GM18951 (cell line): ENCODE results near the gene RUNX3.

Experiments
- POLR2A ChIP-seq: IDR thresholded peaks from 4 replicates; pipeline ENCODE4 v1.6.1; 2011; ENCODE audit warnings: mild to moderate bottlenecking; ENCODE audit not compliant: insufficient read length, insufficient read depth; ENCODE audit errors: extremely low read depth
- in situ Hi-C: fragments of 300-500 bp; cut with MboI; formaldehyde crosslinking; loops from one replicate; pipeline ENCODE4 v1.12.0; 2022; ENCODE audit warnings: low sequenced_read_pairs, mixed read lengths, inconsistent platforms; ENCODE audit not compliant: unreplicated experiment

RUNX3 gene

GRCh38 chr1:24927473-24927872 is 2.6 kb downstream of the RUNX3 start:
- in situ Hi-C loops = no loop called here

DNA sequence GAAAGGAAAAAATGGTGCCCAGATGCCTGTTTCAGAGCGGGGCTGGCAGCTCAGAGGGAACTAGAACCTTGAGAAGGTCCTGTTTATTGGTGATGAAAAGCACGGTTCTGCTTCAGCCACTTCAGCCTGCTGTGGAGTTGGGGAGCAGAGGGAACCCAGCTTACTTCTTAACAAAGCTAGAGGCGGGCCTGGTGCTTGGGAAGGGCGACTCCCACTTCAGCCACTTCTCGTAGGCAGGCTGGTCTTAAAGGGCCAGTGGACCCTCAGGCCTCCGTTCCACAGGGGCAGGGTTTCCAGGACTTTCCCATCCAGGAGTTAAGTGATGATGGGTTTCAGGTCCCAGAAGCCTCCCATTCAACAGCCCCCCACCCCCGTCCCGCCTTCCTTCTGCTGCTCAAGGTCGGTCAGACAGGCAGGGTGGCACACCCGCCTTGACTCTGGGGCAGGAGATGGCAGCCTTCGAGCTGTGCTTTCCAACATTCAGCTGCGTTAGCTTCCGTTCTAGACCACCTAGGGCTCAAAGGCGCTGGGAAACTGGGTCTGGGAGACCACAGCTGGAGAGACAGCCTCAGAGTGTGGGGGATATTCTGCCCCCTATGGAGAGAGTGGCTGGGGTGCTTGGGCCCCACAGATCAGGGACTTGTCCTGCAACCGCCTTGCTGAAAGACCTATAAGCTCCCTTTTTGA is 3.4 kb downstream of the RUNX3 start:
- in situ Hi-C loops = no loop called here
- peak; percentile 46 for TF ChIP-seq POLR2A

More at GRCh38 chr1:24927473-24927872, 2.6 kb downstream of the RUNX3 start:
- TF ChIP-seq POLR2A = no peak

GRCh38 chr1:24925963-24926362 is 4.1 kb downstream of the RUNX3 start:
- TF ChIP-seq POLR2A = no peak
- in situ Hi-C loops = no loop called here

DNA sequence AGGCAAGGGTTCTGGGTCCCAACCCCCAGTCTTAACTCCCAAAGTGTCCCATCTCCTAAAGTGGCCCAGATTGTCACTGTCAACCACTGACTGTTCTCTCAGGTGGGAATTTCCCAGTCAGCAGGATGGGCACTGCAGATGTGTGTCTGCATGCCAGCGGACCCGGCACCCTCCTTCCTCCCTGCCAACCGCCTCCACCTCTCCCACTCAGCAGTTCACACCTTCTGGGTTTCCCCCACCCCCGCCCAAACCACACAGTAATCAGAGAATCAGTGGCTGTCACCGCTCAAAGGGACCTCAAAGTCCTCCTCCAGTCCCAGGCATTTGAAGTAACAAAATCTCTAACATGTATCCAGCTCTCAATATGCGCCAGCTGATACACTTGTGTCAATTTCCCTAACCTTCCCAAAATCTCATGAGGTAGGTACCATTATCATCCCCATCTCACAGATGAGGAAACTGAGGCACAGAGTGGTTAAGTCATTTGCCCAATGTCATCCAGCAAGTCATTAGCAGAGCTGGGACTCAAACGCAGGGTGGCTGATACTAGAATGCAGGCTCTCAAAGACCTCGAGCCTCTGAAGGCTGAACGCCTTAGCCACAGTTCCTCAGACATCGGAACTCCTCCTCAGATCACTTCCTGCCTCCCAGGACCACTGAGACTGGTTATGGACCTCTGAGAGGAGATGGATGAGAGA is 4.8 kb downstream of the RUNX3 start:
- no peak for TF ChIP-seq POLR2A
- in situ Hi-C loops = no loop called here

DNA sequence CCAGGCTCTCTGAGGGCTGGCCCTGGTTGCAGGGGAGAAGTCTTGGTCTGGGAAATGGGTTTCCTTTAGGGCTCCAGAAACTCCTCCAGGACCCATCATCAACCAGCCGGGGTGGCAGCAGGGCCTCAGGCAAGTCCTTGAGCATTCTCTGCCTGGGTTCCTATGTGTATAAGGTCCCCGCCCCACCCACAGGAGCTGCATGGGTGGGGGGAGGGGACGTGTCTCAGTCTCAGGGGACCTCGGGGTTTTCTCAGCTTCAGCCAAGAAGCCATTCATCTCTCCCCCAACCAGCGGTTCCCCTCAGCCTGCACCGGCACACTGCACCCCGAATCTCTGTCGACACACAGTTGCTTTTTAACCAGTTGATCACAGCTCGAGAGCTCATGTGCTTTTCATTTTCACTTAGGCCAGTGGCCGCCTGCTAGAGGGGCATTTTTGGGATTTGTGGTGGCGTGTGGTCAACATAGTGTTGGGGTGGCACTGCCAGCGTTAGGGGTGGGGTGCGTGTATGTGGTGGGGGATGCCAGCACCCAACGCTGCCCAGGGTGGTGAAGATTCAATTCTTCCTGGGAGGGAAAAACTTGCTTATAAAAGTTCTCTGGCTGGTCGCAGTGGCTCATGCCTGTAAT is 6.5 kb downstream of the RUNX3 start:
- in situ Hi-C loops = no loop called here
- TF ChIP-seq POLR2A = peak; percentile 28

- in situ Hi-C loops = no loop called here
Measured at GRCh38 chr1:24921938-24922662, 8.0 kb downstream of the RUNX3 start.

GRCh38 chr1:24921412-24921811 is 8.7 kb downstream of the RUNX3 start:
- in situ Hi-C loops = no loop called here

More at GRCh38 chr1:24921938-24922662, 8.0 kb downstream of the RUNX3 start:
- no peak for TF ChIP-seq POLR2A

DNA sequence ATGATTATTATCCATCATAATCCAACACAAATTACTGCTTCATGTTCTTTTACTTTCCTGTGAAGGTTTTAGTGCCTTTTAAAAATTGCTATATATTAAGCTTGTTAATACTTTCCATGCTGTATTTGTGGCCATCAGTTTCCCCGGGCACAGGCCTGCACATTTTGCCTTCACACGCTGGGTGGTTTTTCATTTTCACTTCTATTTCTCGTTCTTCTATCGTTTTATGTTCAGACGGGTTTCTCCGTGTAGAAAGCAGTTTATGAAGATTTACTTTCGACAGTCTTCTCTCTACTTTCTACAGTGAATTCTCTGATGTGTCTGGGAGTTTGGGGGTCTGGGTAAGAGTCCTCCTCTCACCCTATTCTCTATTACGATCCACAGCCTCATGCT is 9.5 kb downstream of the RUNX3 start:
- no peak for TF ChIP-seq POLR2A
- in situ Hi-C loops = no loop called here

More at GRCh38 chr1:24921412-24921811, 8.7 kb downstream of the RUNX3 start:
- peak; percentile 41 for TF ChIP-seq POLR2A

DNA sequence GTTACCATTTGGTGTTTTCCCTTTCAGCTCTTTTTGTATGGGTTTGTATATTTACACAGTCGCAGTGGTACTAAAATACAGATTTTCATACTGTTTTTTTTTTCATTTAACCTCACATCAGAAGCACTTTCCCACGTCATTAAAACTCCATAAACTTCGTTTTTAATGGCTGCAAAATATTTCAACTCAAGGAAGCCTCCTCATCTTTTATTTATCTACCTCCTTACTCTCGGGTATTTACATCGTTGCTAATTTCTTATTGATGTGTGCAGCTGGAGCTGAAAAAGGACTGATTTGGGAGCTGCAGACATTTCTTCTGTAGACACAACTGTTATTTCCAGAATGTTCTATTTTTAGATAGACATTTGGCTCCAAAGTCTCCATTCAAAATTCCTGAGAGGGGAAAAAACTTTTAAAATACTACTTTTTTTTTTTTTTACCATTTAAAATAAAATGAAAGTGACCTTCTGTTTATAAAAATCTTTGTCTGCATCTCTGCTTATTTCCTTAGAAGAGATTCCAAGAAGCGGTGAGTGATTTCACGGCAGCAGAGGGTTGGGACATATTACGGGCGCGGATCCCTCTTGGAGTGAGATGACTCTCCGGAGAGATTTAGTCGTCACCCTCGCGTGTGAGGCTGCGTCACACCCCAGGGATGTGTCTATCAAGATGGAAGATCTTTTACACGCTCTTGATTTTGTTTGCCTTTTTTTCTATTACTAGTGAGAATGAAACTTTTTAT is 10.1 kb downstream of the RUNX3 start:
- no peak for TF ChIP-seq POLR2A
- in situ Hi-C loops = no loop called here

DNA sequence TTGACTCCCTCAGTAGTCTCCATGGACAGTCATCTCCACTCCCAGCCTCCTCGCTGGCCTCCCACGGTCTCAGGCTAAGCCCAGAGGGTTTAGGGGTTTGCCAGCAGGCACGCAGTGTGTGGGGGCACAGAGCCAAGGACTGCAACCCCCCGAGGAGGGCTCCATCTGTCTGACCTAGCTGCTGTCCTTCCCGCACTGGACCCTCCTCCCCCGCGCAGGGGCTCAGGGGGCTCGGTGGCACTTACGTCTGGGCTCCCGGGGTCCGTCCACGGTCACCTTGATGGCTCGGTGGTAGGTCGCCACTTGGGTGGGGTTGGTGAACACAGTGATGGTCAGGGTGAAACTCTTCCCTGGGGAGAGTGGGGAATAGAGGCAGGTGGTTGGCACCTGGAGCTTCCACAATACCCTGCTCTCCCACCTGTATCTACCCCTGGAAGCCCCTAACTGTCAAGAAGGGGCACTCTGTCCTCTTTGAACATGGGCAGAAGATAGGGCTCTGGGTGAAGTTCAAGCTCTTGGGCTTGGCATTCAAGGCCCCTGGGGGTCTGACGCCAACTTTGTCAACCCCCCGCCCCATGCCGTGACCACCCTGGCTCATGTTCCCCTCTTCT is 11.0 kb downstream of the RUNX3 start:
- in situ Hi-C loops = no loop called here
- peak; percentile 31 for TF ChIP-seq POLR2A

GRCh38 chr1:24918370-24918769 is 11.7 kb downstream of the RUNX3 start:
- TF ChIP-seq POLR2A = no peak
- in situ Hi-C loops = no loop called here
